H9 (cell line): ENCODE measurements around the gene SNAPC2. TPM values are rescaled to one million over a fixed set of nuclear protein-coding genes. Genes with fewer than 3 reads are reported as not detected.

Source experiments
- DNase-seq: peaks from one replicate; pipeline ENCODE4 v3.0.0-alpha.2; 2017
- H2AFZ ChIP-seq: one replicate; pipeline ENCODE4 v1.6.1; 2013; ENCODE audit warnings: mild to moderate bottlenecking, low read length, control low read depth, moderate library complexity
- H2AK5ac ChIP-seq: 2 replicates; pipeline ENCODE4 v1.6.1; 2013; ENCODE audit warnings: low read length, control low read depth, mixed read lengths; ENCODE audit not compliant: insufficient read length
- H2BK120ac ChIP-seq: one replicate; pipeline ENCODE4 v1.6.1; 2013; ENCODE audit warnings: low read depth, mild to moderate bottlenecking, low read length, control low read depth, inconsistent platforms; ENCODE audit not compliant: poor library complexity, severe bottlenecking
- H2BK12ac ChIP-seq: 2 replicates; pipeline ENCODE4 v1.6.1; 2013; ENCODE audit warnings: low read length, control low read depth, mixed read lengths, low read depth; ENCODE audit not compliant: insufficient read length
- H2BK15ac ChIP-seq: 2 replicates; pipeline ENCODE4 v1.6.1; 2013; ENCODE audit warnings: low read depth, low read length, control low read depth
- H2BK20ac ChIP-seq: one replicate; pipeline ENCODE4 v1.6.1; 2013; ENCODE audit warnings: low read depth, mild to moderate bottlenecking, low read length, control low read depth, inconsistent platforms; ENCODE audit not compliant: poor library complexity, severe bottlenecking
- H2BK5ac ChIP-seq: 2 replicates; pipeline ENCODE4 v1.6.1; 2013; ENCODE audit warnings: low read length, control low read depth, mixed read lengths; ENCODE audit not compliant: insufficient read length
- H3K14ac ChIP-seq: 2 replicates; pipeline ENCODE4 v1.6.1; 2013; ENCODE audit warnings: low read length, control low read depth; ENCODE audit not compliant: insufficient read depth
- H3K18ac ChIP-seq: 2 replicates; pipeline ENCODE4 v1.6.1; 2013; ENCODE audit warnings: low read depth, mild to moderate bottlenecking, mixed read lengths, low read length, control low read depth; ENCODE audit not compliant: insufficient read length
- H3K23ac ChIP-seq: 2 replicates; pipeline ENCODE4 v1.6.1; 2013; ENCODE audit warnings: low read length, control low read depth, mixed read lengths, low read depth; ENCODE audit not compliant: insufficient read length
- H3K23me2 ChIP-seq: 2 replicates; pipeline ENCODE4 v1.6.1; 2013; ENCODE audit warnings: low read depth, mild to moderate bottlenecking, mixed read lengths, low read length, control low read depth; ENCODE audit not compliant: insufficient read length, poor library complexity, severe bottlenecking
- H3K27ac ChIP-seq: 2 replicates; pipeline ENCODE4 v1.5.1; 2013; ENCODE audit warnings: low read length, control low read depth, mixed read lengths, low read depth; ENCODE audit not compliant: insufficient read length
- H3K27me3 ChIP-seq: 2 replicates; pipeline ENCODE4 v1.6.1; 2013; ENCODE audit warnings: low read length, control low read depth, inconsistent platforms; ENCODE audit not compliant: insufficient read depth
- H3K4ac ChIP-seq: 2 replicates; pipeline ENCODE4 v1.6.1; 2013; ENCODE audit warnings: low read depth, mild to moderate bottlenecking, control low read depth, inconsistent platforms, low read length, moderate library complexity
- H3K4me1 ChIP-seq: 2 replicates; pipeline ENCODE4 v1.6.1; 2013; ENCODE audit warnings: low read length, control low read depth, inconsistent platforms; ENCODE audit not compliant: insufficient read depth
- H3K4me2 ChIP-seq: 2 replicates; pipeline ENCODE4 v1.6.1; 2013; ENCODE audit warnings: low read length, control low read depth, mixed read lengths; ENCODE audit not compliant: insufficient read length, insufficient read depth
- H3K56ac ChIP-seq: 2 replicates; pipeline ENCODE4 v1.6.1; 2013; ENCODE audit warnings: low read depth, mild to moderate bottlenecking, mixed read lengths, low read length, control low read depth; ENCODE audit not compliant: insufficient read length
- H3K79me1 ChIP-seq: 2 replicates; pipeline ENCODE4 v1.6.1; 2013; ENCODE audit warnings: low read depth, mild to moderate bottlenecking, moderate library complexity, low read length, control low read depth, inconsistent platforms; ENCODE audit not compliant: insufficient read depth, poor library complexity, severe bottlenecking
- H3K79me2 ChIP-seq: 2 replicates; pipeline ENCODE4 v1.6.1; 2013; ENCODE audit warnings: low read length, control low read depth, inconsistent platforms; ENCODE audit not compliant: insufficient read depth
- H3K9ac ChIP-seq: 2 replicates; pipeline ENCODE4 v1.6.1; 2013; ENCODE audit warnings: low read length, control low read depth, mixed read lengths; ENCODE audit not compliant: insufficient read length; ENCODE audit errors: extremely low read depth
- H3K9me3 ChIP-seq: one replicate; pipeline ENCODE4 v1.6.1; 2013; ENCODE audit warnings: low read depth, low read length, inconsistent platforms; ENCODE audit not compliant: control insufficient read depth
- H3T11ph ChIP-seq: one replicate; pipeline ENCODE4 v1.6.1; 2013; ENCODE audit warnings: mild to moderate bottlenecking, low read length, control low read depth, inconsistent platforms
- H4K20me1 ChIP-seq: one replicate; pipeline ENCODE4 v1.6.1; 2013; ENCODE audit not compliant: control insufficient read depth, insufficient read length, insufficient read depth
- H4K5ac ChIP-seq: 2 replicates; pipeline ENCODE4 v1.6.1; 2013; ENCODE audit warnings: low read depth, mild to moderate bottlenecking, mixed read lengths, low read length, control low read depth; ENCODE audit not compliant: insufficient read length
- H4K8ac ChIP-seq: replicated peaks from 2 replicates; pipeline ENCODE4 v1.6.1; 2013; ENCODE audit warnings: low read length, control low read depth, mixed read lengths, low read depth; ENCODE audit not compliant: insufficient read length
- H4K91ac ChIP-seq: 2 replicates; pipeline ENCODE4 v1.6.1; 2013; ENCODE audit warnings: low read depth, mild to moderate bottlenecking, moderate library complexity, mixed read lengths, low read length, control low read depth; ENCODE audit not compliant: insufficient read length
- H3K27ac Mint-ChIP-seq, 3 experiments: 2 replicates in 2 of 3; 3 replicates in 1 of 3; pipeline ENCODE4 v1.8.0; 2020 to 2021; ENCODE audit warnings: mixed read lengths in 3 of 3, mild to moderate bottlenecking in 1 of 3, moderate library complexity in 1 of 3
- H3K27me3 Mint-ChIP-seq: 2 replicates; pipeline ENCODE4 v1.8.0; 2021; ENCODE audit warnings: low read depth, mild to moderate bottlenecking, moderate library complexity, mixed read lengths
- H3K36me3 Mint-ChIP-seq, 3 experiments: 2 replicates in 2 of 3; 3 replicates in 1 of 3; pipeline ENCODE4 v1.8.0; 2020 to 2021; ENCODE audit warnings: low read depth in 3 of 3, mixed read lengths in 3 of 3; ENCODE audit not compliant: insufficient read depth in 1 of 3
- H3K4me1 Mint-ChIP-seq, 2 experiments: 2 replicates each; pipeline ENCODE4 v1.8.0; 2020; ENCODE audit warnings: mixed read lengths in 2 of 2
- H3K4me3 Mint-ChIP-seq, 2 experiments: 2 replicates in 1 of 2; 3 replicates in 1 of 2; pipeline ENCODE4 v1.8.0; 2020 to 2021; ENCODE audit warnings: mild to moderate bottlenecking in 2 of 2, mixed read lengths in 2 of 2, moderate library complexity in 1 of 2
- H3K9me3 Mint-ChIP-seq, 2 experiments: 2 replicates in 1 of 2; 3 replicates in 1 of 2; pipeline ENCODE4 v1.8.0; 2020; ENCODE audit warnings: mild to moderate bottlenecking in 2 of 2, mixed read lengths in 2 of 2, moderate library complexity in 1 of 2
- WGBS: extraction: QIAGEN DNeasy Blood & Tissue Kit; methylation state at CpG from one replicate; pipeline ENCODE4 v1.1.7; 2013; ENCODE audit warnings: missing lambda C conversion rate, low lambda C conversion rate, mixed read lengths; ENCODE audit not compliant: insufficient read length; ENCODE audit errors: extremely low coverage; 5-methylcytosine and 5-hydroxymethylcytosine counted together
- total RNA-seq: library from RNA; stranded (reverse); gene quantifications from 2 replicates; pipeline ENCODE4 v1.2.1, GENCODE V29; 2021
- TF ChIP-seq, protein P1 (sequence below): fragments of 200-600 bp; sonication (generic); conservative IDR thresholded peaks from 3 replicates; pipeline ENCODE4 v1.8.0; 2021; ENCODE audit warnings: antibody characterized with exemption, mild to moderate bottlenecking

The SNAPC2 gene
- total RNA-seq, 1 experiment from 2014 or later, result 17.8 TPM

DNA sequence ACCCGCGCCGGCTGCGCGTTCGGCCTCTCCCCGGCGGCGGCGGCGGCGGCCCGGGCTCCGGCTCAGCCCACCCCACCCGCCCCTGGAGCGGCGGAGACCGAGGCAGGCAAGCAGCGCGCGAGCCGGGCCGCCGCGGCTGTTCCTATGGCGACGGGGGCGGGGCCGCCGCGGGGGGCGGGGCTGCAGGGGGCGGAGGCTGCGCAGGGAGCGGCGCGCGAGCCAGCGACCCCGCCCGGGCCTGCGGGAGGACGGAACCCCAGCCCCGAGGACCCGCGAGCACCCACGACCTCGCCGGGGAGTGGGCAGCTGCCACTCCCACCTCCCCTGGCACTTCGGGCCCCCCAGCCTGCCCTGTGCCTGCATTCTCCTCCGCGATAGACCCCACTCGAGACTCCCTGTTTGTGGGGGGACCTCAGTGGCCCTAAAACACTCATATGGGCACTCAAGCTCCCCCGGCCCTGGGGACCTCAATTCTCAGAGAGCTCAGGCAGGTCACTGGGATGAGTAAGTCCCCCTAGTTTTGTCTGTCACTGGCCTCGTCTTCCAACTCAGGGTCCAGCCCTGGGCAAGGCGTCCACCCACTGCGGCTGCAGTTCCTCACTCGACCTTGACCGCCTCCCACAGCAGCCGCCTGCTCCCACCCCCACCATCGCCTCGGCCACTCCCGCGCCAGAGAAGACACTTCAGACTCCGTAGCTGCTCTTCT, 6.0 kb downstream of the SNAPC2 start, which contains the start of gene CTXN1:
Gene CTXN1 (minus strand): TSS at position 115 of the 706 bp plus-strand sequence. CDS start 597 bp downstream, outside the sequence.
- Histone ChIP-seq H4K20me1 (no peaks in the 10 kb centered on the region), H2BK5ac (no peak within 1 kb of the TSS), H2BK120ac (no peak within 1 kb of the TSS), H3T11ph (no peak within 1 kb of the TSS), H3K14ac (peak within 1 kb of the TSS; percentile 62; the same call in 1 of the 2 replicates), H2BK15ac (no peak within 1 kb of the TSS; the same call in 1 of the 2 replicates), H3K27me3 (no peaks in the 10 kb centered on the region), H3K23me2 (no peaks in the 10 kb centered on the region), H3K23ac (no peak within 1 kb of the TSS), H3K9ac (no peak within 1 kb of the TSS), H3K27ac (no peak within 1 kb of the TSS), H3K18ac (no peak within 1 kb of the TSS), H2AK5ac (no peak within 1 kb of the TSS), H3K4me2 (peak within 1 kb of the TSS; percentile 51), H3K79me2 (no peaks in the 10 kb centered on the region), H2BK20ac (no peak within 1 kb of the TSS), H4K8ac (no peak within 1 kb of the TSS), H2BK12ac (no peak within 1 kb of the TSS), H3K9me3 (no peaks in the 10 kb centered on the region), H3K79me1 (no peaks in the 10 kb centered on the region), H4K91ac (no peak within 1 kb of the TSS), H4K5ac (no peak within 1 kb of the TSS), H3K4me1 (0 out of 2 replicates have a peak, but pooled peaks cover 4% of the 10 kb centered on the region), H2AFZ (no peak within 1 kb of the TSS), H3K4ac (no peak within 1 kb of the TSS), H3K56ac (no peak within 1 kb of the TSS)
- H3K36me3 Mint-ChIP-seq, result peaks cover 7 to 38% (median 19%) of the 10 kb centered on the region in 3 experiments; a peak in 6 of 7 replicates
- H3K4me3 Mint-ChIP-seq, result peak within 1 kb of the TSS; percentile 78 to 91
- peaks cover 6 to 11% of the 10 kb centered on the region in 2 experiments for H3K4me1 Mint-ChIP-seq
- no peaks in the 10 kb centered on the region for H3K9me3 Mint-ChIP-seq
- WGBS, result no CpG with 5 or more reads among the region's 65 CpGs
- no peaks in the 10 kb centered on the region for H3K27me3 Mint-ChIP-seq
- TF ChIP-seq, protein P1, sequence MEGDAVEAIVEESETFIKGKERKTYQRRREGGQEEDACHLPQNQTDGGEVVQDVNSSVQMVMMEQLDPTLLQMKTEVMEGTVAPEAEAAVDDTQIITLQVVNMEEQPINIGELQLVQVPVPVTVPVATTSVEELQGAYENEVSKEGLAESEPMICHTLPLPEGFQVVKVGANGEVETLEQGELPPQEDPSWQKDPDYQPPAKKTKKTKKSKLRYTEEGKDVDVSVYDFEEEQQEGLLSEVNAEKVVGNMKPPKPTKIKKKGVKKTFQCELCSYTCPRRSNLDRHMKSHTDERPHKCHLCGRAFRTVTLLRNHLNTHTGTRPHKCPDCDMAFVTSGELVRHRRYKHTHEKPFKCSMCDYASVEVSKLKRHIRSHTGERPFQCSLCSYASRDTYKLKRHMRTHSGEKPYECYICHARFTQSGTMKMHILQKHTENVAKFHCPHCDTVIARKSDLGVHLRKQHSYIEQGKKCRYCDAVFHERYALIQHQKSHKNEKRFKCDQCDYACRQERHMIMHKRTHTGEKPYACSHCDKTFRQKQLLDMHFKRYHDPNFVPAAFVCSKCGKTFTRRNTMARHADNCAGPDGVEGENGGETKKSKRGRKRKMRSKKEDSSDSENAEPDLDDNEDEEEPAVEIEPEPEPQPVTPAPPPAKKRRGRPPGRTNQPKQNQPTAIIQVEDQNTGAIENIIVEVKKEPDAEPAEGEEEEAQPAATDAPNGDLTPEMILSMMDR, result no peak; the same call in 1 of the 3 replicates
- H3K27ac Mint-ChIP-seq, result peak within 1 kb of the TSS in 1 of 3 experiments; percentile 94; a peak in 1 of 7 replicates
- DNase-seq, result peak; percentile 71
